Adrenal gland (tissue), 5 donors: Measurements from ENCODE around the gene POMGNT2.

ENCODE experiments used
- POLR2A ChIP-seq, 2 donors: fragments of 450-650 bp; IDR thresholded peaks; one replicate each; pipeline ENCODE4 v1.6.1; 2017; ENCODE audit warnings: antibody characterized with exemption in 2 of 2, mild to moderate bottlenecking in 2 of 2, moderate library complexity in 1 of 2
- TF ChIP-seq, protein P1 (sequence below), 6 experiments: fragments of 450-650 bp in 4 of 6; fragments of 200-600 bp in 2 of 6; sonication (generic) in 1 of 6; IDR thresholded peaks; 1 replicate in 5 of 6; 2 replicates in 1 of 6; pipeline versions ENCODE4 v1.5.1 to v1.8.0; 2016 to 2021; ENCODE audit warnings: antibody characterized with exemption in 6 of 6, mild to moderate bottlenecking in 2 of 6, moderate library complexity in 1 of 6
- donor health status: DM: no; HTN: no; CAD: no.

DNA sequence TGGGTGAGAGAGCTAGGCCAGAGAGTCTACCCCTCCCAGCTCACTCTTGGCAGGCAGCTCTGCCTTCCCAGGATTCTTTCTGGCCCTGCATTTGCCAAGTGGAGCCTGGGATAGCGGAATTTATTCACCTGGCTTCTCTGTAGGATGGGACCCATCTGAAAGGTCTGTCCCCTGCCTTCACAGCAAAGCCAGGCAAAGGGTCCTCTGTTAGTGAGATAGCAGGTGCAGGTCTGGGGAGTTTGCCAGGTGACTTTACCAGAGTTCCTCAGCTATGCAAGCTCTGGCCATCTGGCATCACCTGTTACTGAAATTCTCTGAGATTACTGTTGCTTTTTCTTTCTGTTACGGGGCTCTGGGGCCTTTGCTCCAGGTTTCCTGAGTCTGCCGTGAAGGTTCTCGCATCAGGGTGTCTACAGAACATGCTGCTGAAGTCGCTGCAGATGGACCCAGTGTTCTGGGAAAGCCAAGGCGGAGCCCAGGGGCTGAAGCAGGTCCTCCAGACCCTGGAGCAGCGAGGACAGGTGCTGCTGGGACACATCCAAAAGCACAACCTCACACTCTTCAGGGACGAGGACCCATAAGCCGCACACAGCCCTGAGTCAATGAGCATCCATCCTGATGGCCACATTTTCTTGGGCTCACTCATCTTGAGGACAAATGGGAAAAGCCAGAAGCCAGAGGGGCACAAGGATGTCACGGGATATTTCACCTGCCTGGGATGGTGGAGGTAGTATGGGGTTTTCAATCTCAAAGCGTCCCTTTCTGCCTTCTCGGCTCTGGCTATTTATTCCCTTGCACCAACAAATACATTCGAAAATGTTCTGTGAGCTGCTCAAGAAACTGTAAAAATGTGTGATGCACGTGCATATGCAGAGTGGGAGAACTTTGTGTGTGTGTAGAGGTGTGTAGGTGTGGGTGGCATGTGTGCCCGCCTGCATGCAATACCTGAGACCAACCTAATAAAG is 49.8 kb downstream of the POMGNT2 start:
- TF ChIP-seq, protein P1, sequence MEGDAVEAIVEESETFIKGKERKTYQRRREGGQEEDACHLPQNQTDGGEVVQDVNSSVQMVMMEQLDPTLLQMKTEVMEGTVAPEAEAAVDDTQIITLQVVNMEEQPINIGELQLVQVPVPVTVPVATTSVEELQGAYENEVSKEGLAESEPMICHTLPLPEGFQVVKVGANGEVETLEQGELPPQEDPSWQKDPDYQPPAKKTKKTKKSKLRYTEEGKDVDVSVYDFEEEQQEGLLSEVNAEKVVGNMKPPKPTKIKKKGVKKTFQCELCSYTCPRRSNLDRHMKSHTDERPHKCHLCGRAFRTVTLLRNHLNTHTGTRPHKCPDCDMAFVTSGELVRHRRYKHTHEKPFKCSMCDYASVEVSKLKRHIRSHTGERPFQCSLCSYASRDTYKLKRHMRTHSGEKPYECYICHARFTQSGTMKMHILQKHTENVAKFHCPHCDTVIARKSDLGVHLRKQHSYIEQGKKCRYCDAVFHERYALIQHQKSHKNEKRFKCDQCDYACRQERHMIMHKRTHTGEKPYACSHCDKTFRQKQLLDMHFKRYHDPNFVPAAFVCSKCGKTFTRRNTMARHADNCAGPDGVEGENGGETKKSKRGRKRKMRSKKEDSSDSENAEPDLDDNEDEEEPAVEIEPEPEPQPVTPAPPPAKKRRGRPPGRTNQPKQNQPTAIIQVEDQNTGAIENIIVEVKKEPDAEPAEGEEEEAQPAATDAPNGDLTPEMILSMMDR (IDR thresholded peaks at IDR 0.05): no peak
- no peak for TF ChIP-seq POLR2A (IDR thresholded peaks at IDR 0.05)
